GM12872 (cell line): ENCODE data around the gene ZNF287.

Experiments
- TF ChIP-seq, protein P1 (sequence below): IDR thresholded peaks from 3 replicates; pipeline ENCODE4 v1.5.1; 2011; ENCODE audit warnings: low read depth, mild to moderate bottlenecking, low read length, moderate library complexity; ENCODE audit not compliant: insufficient read depth

Gene ZNF287

DNA sequence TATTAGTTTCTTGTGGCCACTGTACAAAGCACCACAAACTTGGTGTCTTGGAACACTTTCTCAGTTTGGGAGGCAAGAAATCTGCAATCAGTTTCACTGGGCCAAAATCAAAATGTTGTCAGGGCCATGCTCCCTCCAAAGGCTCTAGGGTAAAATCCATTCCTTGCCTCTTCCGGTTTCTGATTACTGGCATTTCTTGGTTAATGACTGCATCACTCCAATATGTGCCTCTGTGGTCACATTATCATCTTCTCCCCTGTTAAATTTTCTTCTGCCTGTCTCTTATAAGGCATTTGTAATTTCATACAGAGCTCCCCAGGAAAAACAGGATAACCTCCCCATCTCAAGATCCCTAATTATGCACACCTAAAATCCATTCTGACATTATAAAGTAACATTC is 34.8 kb downstream of the ZNF287 start:
- TF ChIP-seq, protein P1, sequence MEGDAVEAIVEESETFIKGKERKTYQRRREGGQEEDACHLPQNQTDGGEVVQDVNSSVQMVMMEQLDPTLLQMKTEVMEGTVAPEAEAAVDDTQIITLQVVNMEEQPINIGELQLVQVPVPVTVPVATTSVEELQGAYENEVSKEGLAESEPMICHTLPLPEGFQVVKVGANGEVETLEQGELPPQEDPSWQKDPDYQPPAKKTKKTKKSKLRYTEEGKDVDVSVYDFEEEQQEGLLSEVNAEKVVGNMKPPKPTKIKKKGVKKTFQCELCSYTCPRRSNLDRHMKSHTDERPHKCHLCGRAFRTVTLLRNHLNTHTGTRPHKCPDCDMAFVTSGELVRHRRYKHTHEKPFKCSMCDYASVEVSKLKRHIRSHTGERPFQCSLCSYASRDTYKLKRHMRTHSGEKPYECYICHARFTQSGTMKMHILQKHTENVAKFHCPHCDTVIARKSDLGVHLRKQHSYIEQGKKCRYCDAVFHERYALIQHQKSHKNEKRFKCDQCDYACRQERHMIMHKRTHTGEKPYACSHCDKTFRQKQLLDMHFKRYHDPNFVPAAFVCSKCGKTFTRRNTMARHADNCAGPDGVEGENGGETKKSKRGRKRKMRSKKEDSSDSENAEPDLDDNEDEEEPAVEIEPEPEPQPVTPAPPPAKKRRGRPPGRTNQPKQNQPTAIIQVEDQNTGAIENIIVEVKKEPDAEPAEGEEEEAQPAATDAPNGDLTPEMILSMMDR: no peak

DNA sequence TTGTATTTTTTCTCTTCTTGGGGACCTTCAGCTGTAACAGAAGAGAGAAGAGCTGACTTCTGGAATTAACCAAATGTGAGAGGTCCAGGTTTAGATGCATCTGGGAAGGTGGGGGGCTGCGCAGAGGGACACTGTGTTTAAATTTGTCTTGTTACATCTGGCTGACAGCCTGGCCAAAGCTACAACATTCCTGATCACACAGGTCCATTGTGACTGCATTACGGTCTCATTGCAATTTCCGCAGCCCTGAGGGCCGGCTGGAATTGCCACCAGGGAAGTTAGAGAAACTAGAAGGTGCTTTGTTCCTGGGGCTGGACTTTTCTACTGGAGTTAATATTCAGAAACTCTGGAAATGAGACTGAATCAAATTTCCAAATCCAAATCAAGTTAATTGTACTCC is 39.1 kb downstream of the ZNF287 start:
- TF ChIP-seq, protein P1: no peak

DNA sequence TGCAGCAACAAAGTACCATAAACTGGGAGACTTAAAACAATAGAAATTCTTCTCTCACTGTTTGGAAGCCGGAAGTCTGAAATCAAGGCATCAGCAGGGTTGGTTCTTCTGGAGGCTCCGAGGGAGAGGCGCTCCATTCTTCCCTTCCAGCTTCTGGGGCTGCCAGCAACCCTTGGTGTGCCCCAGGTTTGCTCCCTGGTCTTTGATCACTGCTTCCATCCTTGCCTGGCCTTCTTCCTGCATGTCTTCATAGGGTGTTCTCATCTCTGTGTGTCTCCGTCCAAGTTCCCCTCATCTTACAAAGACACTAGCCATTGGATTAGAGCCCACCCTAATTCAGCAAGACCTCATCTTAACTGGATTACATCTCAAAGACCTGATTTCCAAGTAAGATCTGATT is 41.7 kb downstream of the ZNF287 start:
- TF ChIP-seq, protein P1: no peak

DNA sequence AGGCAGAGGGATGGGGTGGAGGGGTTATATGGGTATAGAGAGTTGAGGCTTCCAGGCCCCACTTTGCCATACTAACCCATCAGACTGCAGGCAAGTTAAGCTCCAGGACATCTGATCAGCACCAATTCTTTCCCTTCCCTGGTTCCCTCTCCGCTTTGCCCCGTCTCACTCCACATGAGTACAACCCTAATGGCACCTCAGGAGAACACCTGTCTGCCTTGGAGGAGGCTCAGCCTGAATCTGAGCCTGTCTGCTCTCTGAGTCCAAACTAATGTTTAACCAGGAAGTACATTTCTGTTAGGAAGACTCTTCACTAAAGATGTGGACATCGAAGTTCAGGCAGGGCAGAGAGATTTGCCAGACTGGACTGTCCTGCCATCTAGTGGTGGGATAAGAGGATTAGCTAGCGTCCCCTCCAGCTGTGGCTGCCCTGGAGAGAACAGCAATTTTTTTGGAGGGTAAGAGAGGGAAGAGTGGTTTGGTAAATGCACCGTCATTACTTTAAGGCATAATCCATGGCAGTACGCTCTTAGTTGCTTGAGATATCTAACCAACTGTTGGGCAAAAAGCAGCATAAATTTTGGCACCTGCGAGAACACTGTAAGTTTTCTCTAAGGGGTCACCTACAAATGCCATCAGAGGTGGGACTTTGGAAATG is 47.8 kb downstream of the ZNF287 start:
- TF ChIP-seq, protein P1: peak; percentile 89

DNA sequence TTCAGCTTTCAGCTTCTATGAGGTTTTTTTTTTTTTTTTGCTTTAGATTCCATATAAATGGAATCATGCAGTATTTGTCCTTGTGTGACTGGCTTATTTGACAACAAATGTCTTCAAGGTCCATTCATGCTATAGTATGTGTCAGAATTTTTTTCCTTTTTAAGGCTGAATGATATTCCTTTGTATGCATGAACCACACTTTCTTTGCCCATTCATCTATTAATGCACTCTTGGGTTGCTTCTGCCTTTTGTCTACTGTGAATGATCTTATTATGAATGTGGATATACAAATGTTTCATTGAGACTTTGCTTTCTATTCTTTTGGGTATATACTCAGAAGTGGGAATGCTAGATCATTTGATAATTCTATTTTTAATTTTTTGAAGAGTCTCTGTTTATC is 50.0 kb downstream of the ZNF287 start:
- TF ChIP-seq, protein P1: no peak

DNA sequence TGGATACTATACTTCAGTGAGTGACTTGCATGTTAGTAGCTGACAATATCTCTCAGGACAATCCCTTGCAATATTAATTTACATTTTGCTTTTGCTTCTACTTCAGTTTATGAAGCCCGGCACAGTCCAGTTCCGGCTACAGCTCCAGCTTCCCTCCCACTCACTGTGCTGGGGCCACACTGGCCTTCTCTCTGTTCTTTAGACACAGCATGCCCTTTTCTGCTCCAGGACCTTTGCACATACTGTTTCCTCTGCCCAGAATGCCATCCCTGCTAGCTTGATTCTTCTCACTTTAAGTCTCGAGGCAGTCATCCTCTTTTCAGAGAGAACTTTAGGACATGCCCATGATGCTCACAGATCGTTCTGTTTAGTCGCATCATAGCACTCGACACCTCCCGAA is 51.5 kb downstream of the ZNF287 start:
- TF ChIP-seq, protein P1: no peak

DNA sequence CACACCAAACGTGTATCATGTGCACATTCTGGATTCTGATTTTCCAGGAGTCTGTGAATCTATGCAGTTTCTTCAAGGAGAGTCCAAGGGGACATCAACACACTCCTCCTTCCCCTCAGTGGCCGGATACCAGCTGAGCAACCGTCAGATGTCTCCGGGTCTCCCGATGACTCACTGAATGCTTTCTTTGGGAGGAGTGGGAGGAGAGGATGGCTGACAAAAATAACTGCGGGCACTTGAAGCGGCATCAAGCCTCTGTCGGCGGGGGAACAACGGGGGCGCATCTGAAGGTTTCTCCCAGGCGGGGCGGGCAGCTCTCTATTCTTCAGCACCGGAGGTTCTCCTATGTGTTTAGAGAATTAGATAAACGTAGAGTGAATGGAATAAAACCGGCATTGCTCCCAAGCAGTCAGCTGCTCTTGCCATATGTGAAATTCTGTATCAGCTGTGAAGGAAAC is 52.4 kb downstream of the ZNF287 start:
- TF ChIP-seq, protein P1: no peak
